HS-5 (cell line): ENCODE measurements around the gene PLXDC1.
"Not testable (repeated sequence)": the region's sequence is repeated elsewhere in the genome, so short reads cannot be mapped to it uniquely, and the experiment has no call there.

Experiments
- DNase-seq: peaks from one replicate; pipeline ENCODE4 v3.0.0-alpha.2; 2012; ENCODE audit warnings: low read depth

The PLXDC1 gene

GRCh38 chr17:39181303-39181702, 29.9 kb upstream of the PLXDC1 start:
- no peak for DNase-seq

- no peak for DNase-seq
Observed at GRCh38 chr17:39178536-39178935, 27.1 kb upstream of the PLXDC1 start.

GRCh38 chr17:39177256-39177655, 25.8 kb upstream of the PLXDC1 start:
- DNase-seq = no peak

- DNase-seq = no peak
Observed at GRCh38 chr17:39175695-39176093, 24.3 kb upstream of the PLXDC1 start.

- DNase-seq = no peak
Observed at GRCh38 chr17:39174920-39175694, 23.7 kb upstream of the PLXDC1 start.

GRCh38 chr17:39173526-39174274, 22.3 kb upstream of the PLXDC1 start:
- no peak for DNase-seq

GRCh38 chr17:39173080-39173479, 21.6 kb upstream of the PLXDC1 start:
- no peak for DNase-seq

GRCh38 chr17:39171933-39172332, 20.5 kb upstream of the PLXDC1 start:
- no peak for DNase-seq

- no peak for DNase-seq
Observed at GRCh38 chr17:39170558-39170957, 19.1 kb upstream of the PLXDC1 start.

- no peak for DNase-seq
Observed at GRCh38 chr17:39170109-39170508, 18.7 kb upstream of the PLXDC1 start.

GRCh38 chr17:39169518-39169917, 18.1 kb upstream of the PLXDC1 start:
- no peak for DNase-seq

GRCh38 chr17:39169101-39169500, 17.7 kb upstream of the PLXDC1 start:
- DNase-seq = no peak

- not testable (repeated sequence) for DNase-seq
Observed at GRCh38 chr17:39168503-39168902, 17.1 kb upstream of the PLXDC1 start.

GRCh38 chr17:39167476-39167875, 16.0 kb upstream of the PLXDC1 start:
- no peak for DNase-seq

- no peak for DNase-seq
Observed at GRCh38 chr17:39166437-39167335, 15.2 kb upstream of the PLXDC1 start.

- DNase-seq = no peak
Observed at GRCh38 chr17:39165841-39166349, 14.5 kb upstream of the PLXDC1 start, which contains the start of gene ARL5C. TSS of gene ARL5C (minus strand) at chr17:39166161. CDS start at chr17:39165760, 401 bp downstream.

GRCh38 chr17:39165178-39165840, 13.9 kb upstream of the PLXDC1 start:
- DNase-seq = no peak

- DNase-seq = no peak
Observed at GRCh38 chr17:39164675-39165143, 13.3 kb upstream of the PLXDC1 start.

GRCh38 chr17:39161962-39162361, 10.5 kb upstream of the PLXDC1 start:
- DNase-seq = no peak

- DNase-seq = no peak
Observed at GRCh38 chr17:39158623-39159022, 7.2 kb upstream of the PLXDC1 start.

GRCh38 chr17:39156491-39156890, 5.1 kb upstream of the PLXDC1 start:
- no peak for DNase-seq
